ENCODE results near the gene S100A7. TPM values are rescaled to one million over a fixed set of nuclear protein-coding genes. Genes with fewer than 3 reads are reported as not detected.
"Not testable (repeated sequence)": the region's sequence is repeated elsewhere in the genome, so short reads cannot be mapped to it uniquely, and the experiment has no call there.

S100A7 gene
- total RNA-seq, 1 donor from 2014 or later = not detected

- no peak for DNase-seq
Observed at GRCh38 chr1:153430561-153430960, 29.9 kb downstream of the S100A7 start.

- no peak for DNase-seq
Observed at GRCh38 chr1:153430166-153430553, 30.3 kb downstream of the S100A7 start.

GRCh38 chr1:153429266-153430165 lies 30.9 kb downstream of the S100A7 start:
- no peak for DNase-seq

- DNase-seq = no peak
Observed at GRCh38 chr1:153428791-153429190, 31.7 kb downstream of the S100A7 start.

DNA sequence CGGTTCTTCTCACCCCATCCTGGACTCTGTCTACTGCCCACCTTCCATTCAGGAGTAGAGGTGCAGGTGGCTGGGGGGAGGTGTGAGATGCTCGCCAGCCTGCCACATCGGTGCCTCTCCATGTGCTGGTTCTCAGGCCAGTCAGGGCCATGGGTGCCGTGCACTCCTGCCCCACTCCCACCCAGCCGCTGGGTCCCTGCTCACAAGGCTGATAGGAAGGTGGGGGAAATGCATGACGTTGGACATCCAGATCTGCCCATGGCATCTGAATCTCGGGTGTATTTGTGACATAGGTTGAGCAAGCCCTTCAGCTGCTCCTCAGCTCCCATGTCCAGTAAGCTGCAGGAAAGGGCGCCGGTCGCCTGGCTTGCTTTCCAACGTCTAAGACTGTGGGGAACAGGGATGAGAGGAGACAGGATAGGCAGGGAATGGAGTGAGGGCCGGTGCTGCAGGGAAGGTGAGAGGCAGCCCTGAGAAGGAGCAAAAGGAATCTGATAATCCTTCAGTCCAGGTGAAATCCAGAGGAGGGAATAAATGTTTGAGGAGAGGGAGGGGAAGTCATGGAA lies 32.3 kb downstream of the S100A7 start:
- no peak for DNase-seq

DNA sequence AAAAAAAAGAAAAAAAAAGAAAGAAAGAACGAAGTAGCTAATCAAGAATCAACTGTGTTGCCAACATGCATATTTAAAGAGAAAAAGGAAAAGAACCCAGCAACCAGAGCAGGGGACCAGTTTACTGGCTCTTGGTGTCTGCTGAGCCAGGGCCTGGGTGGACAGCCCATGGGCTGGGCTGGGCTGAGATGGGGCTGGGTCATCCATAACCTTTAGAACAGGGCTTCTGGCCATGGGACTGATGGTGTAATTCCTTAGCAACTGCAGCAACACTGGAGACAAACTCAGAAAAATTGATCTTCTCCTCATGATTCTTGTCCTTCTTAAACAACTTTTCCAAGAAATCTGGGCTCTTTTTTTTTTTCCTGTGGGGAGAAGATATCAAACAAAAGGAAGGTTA lies 33.6 kb downstream of the S100A7 start:
- no peak for DNase-seq

GRCh38 chr1:153422450-153423068 lies 37.9 kb downstream of the S100A7 start:
- no peak for DNase-seq

GRCh38 chr1:153420306-153420705 lies 40.1 kb downstream of the S100A7 start:
- DNase-seq = no peak

GRCh38 chr1:153419436-153419793 lies 41.0 kb downstream of the S100A7 start:
- DNase-seq = not testable (repeated sequence)

- not testable (repeated sequence) for DNase-seq
Observed at GRCh38 chr1:153418758-153419435, 41.6 kb downstream of the S100A7 start.

- no peak for DNase-seq
Observed at GRCh38 chr1:153417136-153417888, 43.1 kb downstream of the S100A7 start.

GRCh38 chr1:153415850-153416570 lies 44.4 kb downstream of the S100A7 start, which contains the start of gene S100A7A:
S100A7A (plus strand) TSS chr1:153416520; CDS start chr1:153418083, 1,563 bp downstream.
- no peak for DNase-seq

DNA sequence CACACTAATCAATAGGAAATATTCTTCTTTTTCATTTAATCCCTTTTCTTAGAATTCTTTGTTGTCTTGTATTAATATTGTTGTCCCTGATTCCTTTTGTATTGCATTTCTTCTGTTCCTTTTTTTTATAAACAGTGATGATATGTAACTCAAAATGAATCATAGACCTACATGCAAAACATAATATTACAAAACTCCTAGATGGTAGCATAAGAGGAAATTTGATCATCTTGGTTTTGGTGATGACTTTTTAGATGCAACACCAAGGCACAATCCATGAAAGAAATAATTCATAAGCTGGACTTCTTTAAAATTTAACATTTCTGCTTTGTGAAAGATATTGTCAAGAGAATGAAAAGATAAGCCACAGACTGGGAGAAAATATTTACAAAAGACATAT lies 46.5 kb downstream of the S100A7 start:
- DNase-seq = not testable (repeated sequence)

Other genes starting within 250 kb of the S100A7 start
- gene PRR9, start 243.1 kb downstream of the S100A7 start, total RNA-seq = not detected
- gene LORICRIN, start 201.0 kb downstream of the S100A7 start, total RNA-seq = not detected
- gene PGLYRP3, start 147.7 kb downstream of the S100A7 start, total RNA-seq = not detected
- not detected for gene PGLYRP4, start 111.8 kb downstream of the S100A7 start, total RNA-seq
- gene S100A9, start 102.8 kb downstream of the S100A7 start, total RNA-seq = 26.5 TPM
- gene S100A12, start 85.0 kb downstream of the S100A7 start, total RNA-seq = 4.1 TPM
- gene S100A8, start 69.6 kb downstream of the S100A7 start, total RNA-seq = 3.9 TPM
- gene S100A7A, start 44.1 kb downstream of the S100A7 start, total RNA-seq = not detected
- 9.2 TPM for gene S100A6, start 75.3 kb upstream of the S100A7 start, total RNA-seq
- gene S100A5, start 80.3 kb upstream of the S100A7 start, total RNA-seq = not detected
- 0.62 TPM for gene S100A4, start 85.2 kb upstream of the S100A7 start, total RNA-seq
- gene S100A3, start 88.6 kb upstream of the S100A7 start, total RNA-seq = not detected
- gene S100A2, start 105.2 kb upstream of the S100A7 start, total RNA-seq = not detected
- 13.3 TPM for gene S100A16, start 152.5 kb upstream of the S100A7 start, total RNA-seq
- 0.47 TPM for gene S100A14, start 155.7 kb upstream of the S100A7 start, total RNA-seq
- gene S100A13, start 166.9 kb upstream of the S100A7 start, total RNA-seq = 5.3 TPM
- gene S100A1, start 167.8 kb upstream of the S100A7 start, total RNA-seq = 0.47 TPM
- gene CHTOP, start 173.4 kb upstream of the S100A7 start, total RNA-seq = 77.0 TPM
- 36.3 TPM for gene SNAPIN, start 198.1 kb upstream of the S100A7 start, total RNA-seq
- gene ILF2, start 210.3 kb upstream of the S100A7 start, total RNA-seq = 177 TPM
- 0.16 TPM for gene NPR1, start 218.0 kb upstream of the S100A7 start, total RNA-seq